CD8-positive, alpha-beta memory T cell (primary cell): ENCODE measurements around the gene NFIX. TPM values are rescaled to one million over a fixed set of nuclear protein-coding genes. Genes with fewer than 3 reads are reported as not detected.

Source experiments
- CTCF ChIA-PET: fragments of 350-600 bp; sonication (Branson Sonifier 250); formaldehyde crosslinking; loops from one replicate; lab custom pipeline; 2021; ENCODE audit warnings: antibody characterized with exemption; lab: Charles Lee
- POLR2A ChIA-PET: fragments of 350-600 bp; sonication (Branson Sonifier 250); formaldehyde crosslinking; loops from one replicate; lab custom pipeline; 2021; ENCODE audit warnings: antibody characterized with exemption; lab: Charles Lee
- DNase-seq, 5 donors: peaks; one replicate each; pipeline versions ENCODE4 v3.0.0 to v3.0.0-alpha.2; 2020 to 2022; ENCODE audit warnings: mixed read lengths in 1 of 5
- H3K27ac ChIP-seq: one replicate; pipeline ENCODE4 v1.7.0; 2013; ENCODE audit warnings: low read depth, mild to moderate bottlenecking, low read length, moderate library complexity
- H3K27me3 ChIP-seq: 2 replicates; pipeline ENCODE4 v1.7.0; 2013; ENCODE audit warnings: low read length, mild to moderate bottlenecking; ENCODE audit not compliant: insufficient read depth, poor library complexity, severe bottlenecking
- H3K36me3 ChIP-seq: 2 replicates; pipeline ENCODE4 v1.7.0; 2013; ENCODE audit warnings: mild to moderate bottlenecking, low read length, moderate library complexity; ENCODE audit not compliant: insufficient read depth
- H3K4me1 ChIP-seq: 2 replicates; pipeline ENCODE4 v1.7.0; 2013; ENCODE audit warnings: mild to moderate bottlenecking, low read length, moderate library complexity; ENCODE audit not compliant: insufficient read depth
- H3K4me3 ChIP-seq: 2 replicates; pipeline ENCODE4 v1.7.0; 2013; ENCODE audit warnings: mild to moderate bottlenecking, low read length
- H3K9me3 ChIP-seq: 2 replicates; pipeline ENCODE4 v1.7.0; 2013; ENCODE audit warnings: mild to moderate bottlenecking, low read length
- H3K27ac Mint-ChIP-seq, 8 donors: one replicate each; pipeline ENCODE4 v1.8.0; 2020 to 2021; ENCODE audit warnings: mixed read lengths in 8 of 8, mild to moderate bottlenecking in 6 of 8, inconsistent platforms in 3 of 8, moderate library complexity in 3 of 8
- H3K27me3 Mint-ChIP-seq, 2 donors: one replicate each; pipeline ENCODE4 v1.8.0; 2020 to 2021; ENCODE audit warnings: mixed read lengths in 2 of 2, mild to moderate bottlenecking in 1 of 2, moderate library complexity in 1 of 2
- H3K36me3 Mint-ChIP-seq, 3 donors: one replicate each; pipeline ENCODE4 v1.8.0; 2020 to 2021; ENCODE audit warnings: mixed read lengths in 3 of 3, inconsistent platforms in 1 of 3, mild to moderate bottlenecking in 1 of 3
- H3K4me1 Mint-ChIP-seq, 3 donors: one replicate each; pipeline ENCODE4 v1.8.0; 2020 to 2021; ENCODE audit warnings: mixed read lengths in 3 of 3, inconsistent platforms in 1 of 3, mild to moderate bottlenecking in 1 of 3
- H3K4me3 Mint-ChIP-seq, 7 donors: one replicate each; pipeline ENCODE4 v1.8.0; 2020 to 2021; ENCODE audit warnings: mixed read lengths in 7 of 7, mild to moderate bottlenecking in 6 of 7, moderate library complexity in 4 of 7, inconsistent platforms in 2 of 7
- H3K9me3 Mint-ChIP-seq, 5 donors: one replicate each; pipeline ENCODE4 v1.8.0; 2020 to 2022; ENCODE audit warnings: mixed read lengths in 5 of 5, mild to moderate bottlenecking in 3 of 5, moderate library complexity in 2 of 5, inconsistent platforms in 1 of 5
- polyA plus RNA-seq: library from polyadenylated mRNA; unstranded; fragments of 300-500 nt; fragmentation: Illumina TruSeq; gene quantifications from one replicate; pipeline ENCODE4 v1.2.3, GENCODE V29; 2021
- total RNA-seq, 2 experiments: library from RNA; stranded (reverse); gene quantifications; one replicate each; pipeline ENCODE4 v1.2.3, GENCODE V29; 2021

The NFIX gene
- total and polyA plus RNA-seq, 3 experiments from 2014 or later = 0.94 to 2.8 (median 2.3) TPM

DNA sequence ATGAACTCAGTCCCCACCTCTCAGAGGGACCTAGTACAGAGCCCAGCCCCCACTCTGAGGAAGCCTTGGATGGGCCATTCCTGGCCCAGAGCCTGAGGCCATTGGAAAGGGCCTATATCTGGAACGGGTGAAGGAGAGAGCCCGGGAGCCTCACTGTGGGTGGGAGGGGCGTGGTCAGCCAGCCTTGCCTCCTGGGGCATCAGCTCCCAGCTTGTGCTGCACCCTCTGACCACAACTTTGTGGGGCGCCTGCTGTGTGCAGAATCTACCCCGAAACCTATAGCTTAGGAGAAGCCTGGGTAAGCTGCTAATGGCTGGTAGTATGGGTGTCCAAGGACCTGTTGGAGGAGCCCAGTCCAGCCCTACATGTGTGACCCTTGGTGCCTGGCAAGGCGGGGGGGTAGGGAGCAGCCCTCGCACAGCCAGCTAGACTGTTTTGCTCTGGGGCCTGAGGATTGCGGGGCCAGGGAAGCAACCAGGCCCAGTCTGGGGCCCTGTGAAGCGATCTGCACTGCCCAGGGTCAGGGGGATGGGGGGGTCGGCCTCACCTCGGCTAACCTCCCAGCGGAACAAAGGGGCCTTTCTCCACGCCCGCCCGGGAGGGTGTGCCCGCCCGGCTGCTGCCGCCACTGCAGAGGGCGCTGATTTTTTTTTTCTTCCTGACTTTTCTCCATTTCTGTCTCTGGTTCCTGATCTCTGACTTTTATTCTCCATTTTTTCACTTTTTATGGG, 65.1 kb downstream of the NFIX start:
- H3K36me3 ChIP-seq = no peaks in the 10 kb centered on the region
- CTCF ChIA-PET = interaction anchor here (0.6 to 4.1 kb wide), 31 partner anchors 8 to 203 kb away, joined by 3 to 95 read pairs (median 8); partner anchors contain the start of gene DAND5
- peaks cover 16% of the 10 kb centered on the region for H3K4me1 ChIP-seq
- peaks cover 15 to 33% of the 10 kb centered on the region in 2 donors for H3K27me3 Mint-ChIP-seq
- H3K4me3 Mint-ChIP-seq = peak overlapping the region; percentile 72 to 84 (median 76)
- no peak for DNase-seq
- H3K27ac ChIP-seq = no peak overlapping the region
- H3K4me1 Mint-ChIP-seq = peaks cover 8 to 11% (median 11%) of the 10 kb centered on the region in 3 donors
- peaks cover 4% of the 10 kb centered on the region for H3K27me3 ChIP-seq
- H3K36me3 Mint-ChIP-seq = no peaks in the 10 kb centered on the region
- no peak overlapping the region for H3K4me3 ChIP-seq
- no peaks in the 10 kb centered on the region for H3K9me3 Mint-ChIP-seq
- peak overlapping the region in 2 of 8 donors; percentile 65 to 66 for H3K27ac Mint-ChIP-seq
- POLR2A ChIA-PET = interaction anchor here (0.7 kb wide), 1 partner anchor 95 kb away, joined by 3 read pairs; no protein-coding TSS in a partner anchor
- no peaks in the 10 kb centered on the region for H3K9me3 ChIP-seq

DNA sequence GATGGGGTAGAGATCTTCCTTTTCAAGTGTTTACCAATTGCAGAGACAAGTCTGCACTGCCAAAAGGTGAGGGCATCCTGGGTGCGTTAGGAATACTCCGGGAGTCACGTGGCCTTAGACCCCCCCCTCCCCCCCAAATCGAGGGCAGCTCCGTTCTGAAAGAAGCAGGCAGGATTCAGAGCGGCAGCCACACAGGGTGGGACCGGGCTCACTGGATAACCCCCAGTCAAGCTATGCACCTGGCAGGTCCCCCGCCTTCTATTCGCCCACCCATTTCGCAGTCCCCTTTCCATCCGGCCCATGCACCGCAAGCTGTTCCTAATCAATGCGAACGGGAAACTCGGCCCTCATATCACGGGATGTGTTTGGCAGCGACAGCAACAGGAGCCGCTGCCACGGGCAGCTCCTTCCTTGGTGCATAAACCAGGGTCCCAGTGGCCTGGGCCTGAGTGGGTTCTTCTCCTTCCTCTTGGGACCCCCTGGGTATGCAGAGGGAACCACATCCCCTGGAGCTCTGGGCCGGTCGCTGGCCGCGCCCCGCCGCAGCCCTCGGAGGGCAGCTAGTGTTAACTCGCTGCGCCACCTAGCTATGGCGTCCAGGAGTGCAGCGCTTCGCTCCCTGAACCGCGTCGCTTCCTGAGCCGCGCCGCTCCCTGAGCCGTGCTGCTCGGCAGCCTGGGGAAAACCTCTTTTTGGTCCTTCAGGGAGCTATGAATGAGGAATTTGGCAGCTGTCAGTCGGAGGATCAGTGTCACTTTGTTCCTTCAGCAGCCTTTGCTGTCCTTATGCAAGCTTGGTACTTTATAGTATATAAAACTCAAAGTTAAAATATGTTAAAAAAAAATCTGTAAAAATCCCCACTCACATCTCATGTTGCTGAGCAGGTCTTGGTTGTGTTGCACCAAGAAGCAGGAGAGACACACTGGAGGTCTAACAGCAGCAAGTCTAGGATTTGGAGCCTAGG, 66.0 kb downstream of the NFIX start:
- H3K27ac Mint-ChIP-seq = peak overlapping the region in 3 of 8 donors; percentile 23 to 66 (median 47)
- no peak overlapping the region for H3K27ac ChIP-seq
- H3K4me1 ChIP-seq = peaks cover 16% of the 10 kb centered on the region
- peak; percentile 63 to 76 (median 67) for DNase-seq
- ChIA-PET POLR2A (interaction anchor here (0.7 kb wide), 1 partner anchor 96 kb away, joined by 3 read pairs; no protein-coding TSS in a partner anchor), CTCF (interaction anchor here (0.6 to 4.1 kb wide), 38 partner anchors 9 to 1782 kb away, joined by 3 to 95 read pairs (median 6); partner anchors contain the start of genes DAND5, FARSA, IER2 and STX10)
- H3K27me3 ChIP-seq = peaks cover 4% of the 10 kb centered on the region
- no peaks in the 10 kb centered on the region for H3K36me3 ChIP-seq
- peaks cover 15 to 33% of the 10 kb centered on the region in 2 donors for H3K27me3 Mint-ChIP-seq
- peak overlapping the region; percentile 72 to 94 (median 77) for H3K4me3 Mint-ChIP-seq
- H3K4me1 Mint-ChIP-seq = peaks cover 8 to 11% (median 11%) of the 10 kb centered on the region in 3 donors
- H3K36me3 Mint-ChIP-seq = no peaks in the 10 kb centered on the region
- H3K9me3 ChIP-seq = no peaks in the 10 kb centered on the region
- no peaks in the 10 kb centered on the region for H3K9me3 Mint-ChIP-seq
- peak overlapping the region; percentile 81 for H3K4me3 ChIP-seq

DNA sequence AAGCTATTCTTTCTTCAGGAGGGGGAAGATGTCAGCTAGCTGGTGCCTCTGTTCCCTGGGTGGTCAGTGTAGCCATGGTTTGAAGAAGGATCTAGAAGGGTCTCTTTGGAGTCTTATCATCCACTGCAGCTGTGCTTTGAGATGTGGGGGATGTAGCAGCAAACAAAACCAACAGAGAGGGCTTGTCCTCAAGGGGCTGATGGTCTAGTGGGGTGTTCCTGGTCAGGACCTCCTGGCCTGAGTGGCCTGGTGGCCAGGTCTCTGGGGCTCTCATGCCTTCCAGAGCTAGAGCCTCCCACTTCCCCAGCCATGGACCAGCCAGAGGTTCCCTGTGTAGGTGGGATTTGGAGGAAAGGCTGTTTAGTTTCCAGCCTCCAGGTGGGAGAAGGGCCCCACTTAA, 67.0 kb downstream of the NFIX start:
- POLR2A ChIA-PET = no interaction called here
- Mint-ChIP-seq H3K27me3 (peaks cover 15 to 33% of the 10 kb centered on the region in 2 donors), H3K4me1 (peaks cover 8 to 11% (median 11%) of the 10 kb centered on the region in 3 donors), H3K9me3 (no peaks in the 10 kb centered on the region), H3K27ac (peak overlapping the region in 1 of 8 donors; percentile 83), H3K36me3 (no peaks in the 10 kb centered on the region), H3K4me3 (no peak overlapping the region)
- Histone ChIP-seq H3K4me1 (peaks cover 16% of the 10 kb centered on the region), H3K4me3 (no peak overlapping the region), H3K27me3 (peaks cover 4% of the 10 kb centered on the region), H3K36me3 (no peaks in the 10 kb centered on the region), H3K9me3 (no peaks in the 10 kb centered on the region), H3K27ac (no peak overlapping the region)
- no peak for DNase-seq
- CTCF ChIA-PET = interaction anchor here (1.1 to 4.1 kb wide), 17 partner anchors 9 to 214 kb away, joined by 3 to 95 read pairs (median 14); partner anchors contain the start of gene DAND5

DNA sequence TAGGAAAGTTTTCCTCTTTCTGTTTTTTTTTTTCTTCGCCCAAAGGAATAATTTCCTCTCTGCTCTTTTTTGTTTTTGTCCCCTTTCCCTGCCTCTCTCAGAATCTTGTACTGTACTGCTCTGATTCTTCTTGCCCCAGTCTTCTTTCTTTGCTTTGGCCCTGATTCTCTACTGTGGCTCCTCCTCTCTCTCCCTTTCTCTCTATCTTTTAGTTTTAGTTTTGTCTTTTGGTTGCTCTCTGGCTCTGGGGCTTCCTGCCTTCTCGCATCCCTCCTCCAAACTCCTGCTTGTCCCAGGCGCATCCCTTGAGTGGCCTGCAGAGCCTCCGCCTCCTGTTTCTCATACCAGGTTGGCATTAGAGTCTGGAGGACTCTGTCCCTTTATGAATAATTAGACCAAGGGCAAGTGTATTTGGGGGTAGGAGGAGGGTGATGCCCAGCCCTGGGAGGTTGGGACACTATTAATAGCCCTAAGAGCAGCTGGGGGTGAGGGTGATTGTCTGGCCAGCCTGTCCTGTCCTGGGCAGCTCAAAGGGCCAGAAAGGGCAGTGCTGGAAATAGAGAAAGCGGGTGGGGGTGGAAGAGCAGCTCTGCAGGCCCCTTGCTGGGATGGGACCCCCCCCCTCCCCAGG, 68.3 kb downstream of the NFIX start:
- H3K27ac ChIP-seq = no peak overlapping the region
- peaks cover 16% of the 10 kb centered on the region for H3K4me1 ChIP-seq
- Mint-ChIP-seq H3K9me3 (no peaks in the 10 kb centered on the region), H3K4me3 (peak overlapping the region in 1 of 7 donors; percentile 66), H3K27me3 (peaks cover 15 to 38% of the 10 kb centered on the region in 2 donors), H3K4me1 (peaks cover 8 to 11% (median 11%) of the 10 kb centered on the region in 3 donors), H3K27ac (no peak overlapping the region), H3K36me3 (no peaks in the 10 kb centered on the region)
- DNase-seq = no peak
- H3K36me3 ChIP-seq = no peaks in the 10 kb centered on the region
- ChIA-PET POLR2A (interaction anchor here (0.6 kb wide), 1 partner anchor 150 kb away, joined by 8 read pairs; no protein-coding TSS in a partner anchor), CTCF (interaction anchor here (1.3 to 4.1 kb wide), 3 partner anchors 80 to 86 kb away, joined by 6 to 95 read pairs (median 7); no protein-coding TSS in a partner anchor)
- peaks cover 4% of the 10 kb centered on the region for H3K27me3 ChIP-seq
- H3K4me3 ChIP-seq = no peak overlapping the region
- no peaks in the 10 kb centered on the region for H3K9me3 ChIP-seq

DNA sequence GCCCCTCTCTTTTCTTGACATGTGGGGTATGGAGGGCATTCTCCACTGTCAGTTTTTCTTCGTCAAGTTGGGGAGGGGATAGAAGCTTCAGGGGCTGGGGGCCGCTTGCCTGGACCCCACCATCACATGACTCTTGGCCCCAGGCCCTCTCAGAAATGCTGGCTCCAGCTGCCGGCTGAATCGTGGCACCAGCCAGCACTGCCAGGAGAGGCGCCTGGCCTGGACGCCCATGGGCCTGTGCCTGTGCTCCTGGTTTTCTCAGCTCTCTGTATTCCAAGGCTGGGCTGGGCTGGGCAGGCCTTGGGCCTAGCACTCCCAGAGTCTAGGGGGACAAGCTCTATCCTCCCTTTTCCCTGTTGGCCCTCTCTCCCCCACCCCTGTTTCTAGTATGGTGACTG, 68.8 kb downstream of the NFIX start:
- no peaks in the 10 kb centered on the region for H3K36me3 Mint-ChIP-seq

DNA sequence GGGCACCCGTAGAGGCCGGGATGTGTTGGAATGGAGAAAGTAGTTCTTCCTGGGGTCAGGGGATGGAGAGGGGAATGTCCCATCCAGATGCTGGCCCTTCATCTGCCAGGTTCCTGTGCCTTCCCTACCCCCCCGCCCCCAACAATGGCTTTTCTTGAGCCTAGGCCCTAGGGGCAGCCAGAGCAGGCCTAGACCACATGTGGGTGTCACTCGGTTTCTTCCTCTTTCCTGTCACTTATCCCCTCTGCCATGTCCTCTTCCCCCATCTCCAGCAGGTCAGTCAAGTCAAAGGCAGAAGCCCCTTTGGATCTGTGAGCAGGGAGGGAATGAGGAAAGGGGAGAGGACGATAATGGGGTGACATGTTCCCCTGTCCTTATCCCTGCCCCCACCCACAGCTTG, 71.0 kb downstream of the NFIX start:
- peaks cover 15 to 28% of the 10 kb centered on the region in 2 donors for H3K27me3 Mint-ChIP-seq
- H3K9me3 Mint-ChIP-seq = no peaks in the 10 kb centered on the region
- H3K4me1 ChIP-seq = peaks cover 6% of the 10 kb centered on the region
- H3K27ac Mint-ChIP-seq = no peak overlapping the region
- H3K9me3 ChIP-seq = no peaks in the 10 kb centered on the region
- peaks cover 4% of the 10 kb centered on the region for H3K27me3 ChIP-seq
- no peak overlapping the region for H3K27ac ChIP-seq
- H3K36me3 ChIP-seq = no peaks in the 10 kb centered on the region
- POLR2A ChIA-PET = no interaction called here
- peaks cover 3 to 4% (median 3%) of the 10 kb centered on the region in 3 donors for H3K4me1 Mint-ChIP-seq
- CTCF ChIA-PET = interaction anchor here (1.2 kb wide), 1 partner anchor 100 kb away, joined by 3 read pairs; no protein-coding TSS in a partner anchor
- no peak overlapping the region for H3K4me3 ChIP-seq
- no peaks in the 10 kb centered on the region for H3K36me3 Mint-ChIP-seq
- no peak overlapping the region for H3K4me3 Mint-ChIP-seq
- no peak for DNase-seq

More for the DNA sequence above, 68.8 kb downstream of the NFIX start:
- POLR2A ChIA-PET = interaction anchor here (0.6 kb wide), 1 partner anchor 149 kb away, joined by 8 read pairs; no protein-coding TSS in a partner anchor
- CTCF ChIA-PET = interaction anchor here (1.0 to 1.5 kb wide), 3 partner anchors 81 to 99 kb away, joined by 6 to 7 read pairs (median 6); no protein-coding TSS in a partner anchor
- Histone ChIP-seq H3K27ac (no peak overlapping the region), H3K4me3 (no peak overlapping the region), H3K27me3 (peaks cover 4% of the 10 kb centered on the region), H3K9me3 (no peaks in the 10 kb centered on the region), H3K4me1 (peaks cover 16% of the 10 kb centered on the region), H3K36me3 (no peaks in the 10 kb centered on the region)
- peaks cover 15 to 38% of the 10 kb centered on the region in 2 donors for H3K27me3 Mint-ChIP-seq
- DNase-seq = no peak
- no peak overlapping the region for H3K27ac Mint-ChIP-seq
- no peaks in the 10 kb centered on the region for H3K9me3 Mint-ChIP-seq
- H3K4me3 Mint-ChIP-seq = no peak overlapping the region
- peaks cover 8 to 11% (median 11%) of the 10 kb centered on the region in 3 donors for H3K4me1 Mint-ChIP-seq
